HCT116 (cell line): Measurements from ENCODE around the gene SLC35F1. TPM values are rescaled to one million over a fixed set of nuclear protein-coding genes. Genes with fewer than 3 reads are reported as not detected.

ENCODE experiments used
- ATAC-seq: fragments of 200-7000 bp; cut with Tn5 transposase; 2 replicates; pipeline ENCODE4 v1.9.1; 2020; ENCODE audit warnings: mild to moderate bottlenecking, moderate library complexity
- BruUV-seq: library from RNA; stranded (reverse); fragments of 400-500 nt; replicated peaks from 2 replicates; lab custom pipeline; 2021; lab: Mats Ljungman, UMichigan
- CTCF ChIA-PET: fragments of 300-600 bp; sonication (Branson Sonifier 250); formaldehyde crosslinking; loops from one replicate; lab custom pipeline; 2021; ENCODE audit warnings: antibody characterized with exemption; lab: Charles Lee
- POLR2A ChIA-PET: fragments of 300-600, 350-600 bp; sonication (Branson Sonifier 250); formaldehyde crosslinking; loops from one replicate; lab custom pipeline; 2021; ENCODE audit warnings: antibody characterized with exemption; lab: Charles Lee
- RAD21 ChIA-PET, 2 experiments: fragments of 300-600 bp; sonication (Branson Sonifier 250); formaldehyde crosslinking; loops; one replicate each; lab custom pipeline; 2023; ENCODE audit warnings: low total read pairs in 2 of 2; ENCODE audit not compliant: uncharacterized antibody in 2 of 2, unreplicated experiment in 2 of 2, low non-redundant PET in 1 of 2; lab: Charles Lee
- DNase-seq: peaks from one replicate; pipeline ENCODE4 v3.0.0-alpha.2; 2010; ENCODE audit warnings: low read depth, low spot score
- H2AFZ ChIP-seq: fragments of 200-600 bp; shearing (Covaris generic), sonication (generic); 2 replicates; pipeline ENCODE4 v1.6.1; 2017; ENCODE audit warnings: low read depth, mixed run types, mixed read lengths, antibody characterized with exemption, low read length; ENCODE audit not compliant: poor library complexity, severe bottlenecking
- H3K27ac ChIP-seq: 2 replicates; pipeline ENCODE4 v1.5.1; 2012; ENCODE audit warnings: low read depth, low read length
- H3K27me3 ChIP-seq: fragments of 200-600 bp; sonication (generic); 2 replicates; pipeline ENCODE4 v1.6.1; 2016; ENCODE audit warnings: mixed run types, low read length, mixed read lengths; ENCODE audit not compliant: insufficient read depth
- H3K36me3 ChIP-seq, 2 experiments: fragments of 200-500 bp in 1 of 2; fragments of 200-600 bp in 1 of 2; sonication (Bioruptor generic) in 1 of 2; sonication (generic) in 1 of 2; 2 replicates each; pipeline versions ENCODE4 v1.5.1 to v1.6.1; 2014 to 2016; ENCODE audit warnings: low read length in 2 of 2, inconsistent platforms in 1 of 2, mixed read lengths in 1 of 2, mixed run types in 1 of 2; ENCODE audit not compliant: insufficient read depth in 2 of 2, control insufficient read depth in 1 of 2
- H3K4me1 ChIP-seq, 2 experiments: fragments of 200-600 bp in 1 of 2; sonication (generic) in 1 of 2; 2 replicates each; pipeline versions ENCODE4 v1.5.1 to v1.6.1; 2012 to 2017; ENCODE audit warnings: low read length in 2 of 2, inconsistent platforms in 1 of 2, mild to moderate bottlenecking in 1 of 2, mixed read lengths in 1 of 2, mixed run types in 1 of 2, moderate library complexity in 1 of 2; ENCODE audit not compliant: insufficient read depth in 2 of 2, control insufficient read depth in 1 of 2
- H3K4me2 ChIP-seq: fragments of 200-600 bp; sonication (generic); 2 replicates; pipeline ENCODE4 v1.6.1; 2017; ENCODE audit warnings: mixed run types, low read length, mixed read lengths
- H3K4me3 ChIP-seq, 2 experiments: fragments of 200-600 bp in 1 of 2; sonication (generic) in 1 of 2; replicated peaks in 1 of 2; 2 replicates each; pipeline ENCODE4 v1.5.1; 2011 to 2016; ENCODE audit warnings: low read length in 2 of 2, control low read depth in 1 of 2, low read depth in 1 of 2, mild to moderate bottlenecking in 1 of 2, mixed read lengths in 1 of 2, mixed run types in 1 of 2
- H3K79me2 ChIP-seq: fragments of 200-600 bp; sonication (generic); 2 replicates; pipeline ENCODE4 v1.6.1; 2017; ENCODE audit warnings: mild to moderate bottlenecking, mixed run types, low read length, moderate library complexity, mixed read lengths; ENCODE audit not compliant: insufficient read depth
- H3K9ac ChIP-seq: fragments of 200-600 bp; sonication (generic); 2 replicates; pipeline ENCODE4 v1.6.1; 2016; ENCODE audit warnings: low read length, mixed read lengths
- H3K9me2 ChIP-seq: fragments of 200-600 bp; sonication (generic), shearing (Covaris generic); 2 replicates; pipeline ENCODE4 v1.6.1; 2017; ENCODE audit warnings: mixed run types, mild to moderate bottlenecking, moderate library complexity; ENCODE audit not compliant: insufficient read depth
- H3K9me3 ChIP-seq, 2 experiments: fragments of 200-500 bp in 1 of 2; fragments of 200-600 bp in 1 of 2; sonication (Bioruptor generic) in 1 of 2; sonication (generic) in 1 of 2; 2 replicates each; pipeline ENCODE4 v1.6.1; 2014 to 2017; ENCODE audit warnings: low read length in 2 of 2, mixed read lengths in 2 of 2, inconsistent platforms in 1 of 2, low read depth in 1 of 2, mild to moderate bottlenecking in 1 of 2, mixed run types in 1 of 2, moderate library complexity in 1 of 2; ENCODE audit not compliant: control insufficient read depth in 1 of 2, insufficient read depth in 1 of 2
- H4K20me1 ChIP-seq: fragments of 200-600 bp; sonication (generic), shearing (Covaris generic); 2 replicates; pipeline ENCODE4 v1.6.1; 2017; ENCODE audit warnings: mixed run types, mild to moderate bottlenecking, moderate library complexity; ENCODE audit not compliant: insufficient read depth
- EGR1 ChIP-seq: IDR thresholded peaks from 2 replicates; pipeline ENCODE4 v1.6.1; 2012; ENCODE audit warnings: low read depth
- FOSL1 ChIP-seq: IDR thresholded peaks from 2 replicates; pipeline ENCODE4 v1.6.1; 2012; ENCODE audit warnings: low read depth
- POLR2A ChIP-seq: IDR thresholded peaks from 2 replicates; pipeline ENCODE4 v1.7.0; 2011; ENCODE audit warnings: borderline replicate concordance; ENCODE audit not compliant: insufficient read depth, insufficient read length; ENCODE audit errors: extremely low read depth
- REST ChIP-seq: IDR thresholded peaks from 2 replicates; pipeline ENCODE4 v1.6.1; 2012; ENCODE audit warnings: low read depth
- SRF ChIP-seq: IDR thresholded peaks from 2 replicates; pipeline ENCODE4 v1.6.1; 2012; ENCODE audit warnings: low read depth
- intact Hi-C: fragments of 100-400 bp; cut with micrococcal nuclease; formaldehyde crosslinking; loops from 2 replicates; pipeline ENCODE4 v1.10.0; 2022
- total RNA-seq: library from RNA; stranded (reverse); gene quantifications from one replicate; pipeline ENCODE4 v1.2.1, GENCODE V29; 2021; ENCODE audit not compliant: unreplicated experiment

Gene SLC35F1
- total RNA-seq, 1 experiment from 2014 or later, result 0.07 TPM

GRCh38 chr6:118299457-118299856, 392.4 kb downstream of the SLC35F1 start:
- no peaks in the 10 kb centered on the region for H3K27me3 ChIP-seq

More at GRCh38 chr6:118299457-118299856, 392.4 kb downstream of the SLC35F1 start:
- no peaks in the 10 kb centered on the region for H3K79me2 ChIP-seq
- no peak overlapping the region for H3K4me3 ChIP-seq
- H4K20me1 ChIP-seq, result no peaks in the 10 kb centered on the region
- no peaks in the 10 kb centered on the region for H3K9me2 ChIP-seq
- DNase-seq, result no peak
- intact Hi-C loops, result no loop called here
- POLR2A ChIA-PET, result no interaction called here
- no peaks in the 10 kb centered on the region for H3K9me3 ChIP-seq
- RAD21 ChIA-PET, result no interaction called here
- H2AFZ ChIP-seq, result no peak overlapping the region
- no peak overlapping the region for H3K4me2 ChIP-seq
- H3K36me3 ChIP-seq, result no peaks in the 10 kb centered on the region
- no TSS peak for BruUV-seq
- CTCF ChIA-PET, result no interaction called here
- no peaks in the 10 kb centered on the region for H3K4me1 ChIP-seq
- no peak for TF ChIP-seq EGR1
- TF ChIP-seq POLR2A, result no peak
- no peak for TF ChIP-seq REST
- TF ChIP-seq FOSL1, result no peak
- TF ChIP-seq SRF, result no peak
- no peak overlapping the region for H3K9ac ChIP-seq
- no peak overlapping the region for H3K27ac ChIP-seq
- ATAC-seq, result no peak
